Measurements from ENCODE around the gene NOL4L. TPM values are rescaled to one million over a fixed set of nuclear protein-coding genes. Genes with fewer than 3 reads are reported as not detected.

Gene NOL4L
- total RNA-seq, 4 donors from 2014 or later: 18.5 to 29.9 (median 24.8) TPM

DNA sequence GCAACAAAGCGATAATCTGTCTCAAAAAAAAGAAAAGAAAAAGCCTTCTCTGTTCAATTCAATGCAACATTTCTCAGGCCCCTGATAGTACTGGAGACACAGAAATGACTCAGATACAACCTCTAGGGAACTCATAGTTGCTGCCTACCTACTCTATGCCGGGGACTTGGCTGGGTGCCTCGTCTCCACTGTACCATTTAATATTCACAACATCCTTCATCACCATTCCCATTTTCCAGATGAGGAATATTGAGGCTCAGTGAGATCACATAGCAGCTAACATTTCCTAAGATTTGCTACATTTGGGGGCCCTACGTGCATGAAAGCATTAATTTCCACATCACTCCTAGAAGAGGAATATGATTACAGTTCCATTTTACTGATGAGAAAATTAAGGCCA lies 7.5 kb downstream of the NOL4L start:
- Histone ChIP-seq H3K36me3 (no peaks in the 10 kb centered on the region), H3K27me3 (no peaks in the 10 kb centered on the region), H3K27ac (no peak overlapping the region), H3K9me3 (no peaks in the 10 kb centered on the region), H3K4me3 (replicated peaks in 1 of 3) (no peak overlapping the region), H3K4me1 (peaks cover 0 to 2% of the 10 kb centered on the region in 2 donors)
- intact Hi-C loops (cut with DNase I): no loop called here
- DNase-seq: no peak
- TF ChIP-seq POLR2A (IDR thresholded peaks at IDR 0.05): no peak
- no peak for TF ChIP-seq CTCF (IDR thresholded peaks at IDR 0.05)
- 80 to 82% methylated on average over 4 of the region's 4 CpGs for WGBS, 2 donors

GRCh38 chr20:32577023-32577422 lies 8.1 kb downstream of the NOL4L start:
- intact Hi-C loops (cut with DNase I): no loop called here
- no peaks in the 10 kb centered on the region for H3K27me3 ChIP-seq

GRCh38 chr20:32576560-32576959 lies 8.6 kb downstream of the NOL4L start:
- no peaks in the 10 kb centered on the region for H3K4me1 ChIP-seq
- 83 to 94% methylated on average over 5 to 12 of the region's 12 CpGs for WGBS, 2 donors
- H3K27ac ChIP-seq: no peak overlapping the region
- TF ChIP-seq CTCF (IDR thresholded peaks at IDR 0.05) (no peak), POLR2A (IDR thresholded peaks at IDR 0.05) (no peak)
- H3K27me3 ChIP-seq: no peaks in the 10 kb centered on the region
- DNase-seq: no peak
- H3K4me3 ChIP-seq (replicated peaks in 1 of 3): no peak overlapping the region
- no peaks in the 10 kb centered on the region for H3K9me3 ChIP-seq
- H3K36me3 ChIP-seq: no peaks in the 10 kb centered on the region
- intact Hi-C loops (cut with DNase I): no loop called here

More at GRCh38 chr20:32577023-32577422, 8.1 kb downstream of the NOL4L start:
- WGBS, 2 donors: 90 to 92% methylated on average over 7 of the region's 7 CpGs
- H3K9me3 ChIP-seq: no peaks in the 10 kb centered on the region
- no peak overlapping the region for H3K4me3 ChIP-seq (replicated peaks in 1 of 3)
- no peaks in the 10 kb centered on the region for H3K36me3 ChIP-seq
- no peak for DNase-seq
- no peaks in the 10 kb centered on the region for H3K4me1 ChIP-seq
- no peak overlapping the region for H3K27ac ChIP-seq
- no peak for TF ChIP-seq CTCF (IDR thresholded peaks at IDR 0.05)
- no peak for TF ChIP-seq POLR2A (IDR thresholded peaks at IDR 0.05)

DNA sequence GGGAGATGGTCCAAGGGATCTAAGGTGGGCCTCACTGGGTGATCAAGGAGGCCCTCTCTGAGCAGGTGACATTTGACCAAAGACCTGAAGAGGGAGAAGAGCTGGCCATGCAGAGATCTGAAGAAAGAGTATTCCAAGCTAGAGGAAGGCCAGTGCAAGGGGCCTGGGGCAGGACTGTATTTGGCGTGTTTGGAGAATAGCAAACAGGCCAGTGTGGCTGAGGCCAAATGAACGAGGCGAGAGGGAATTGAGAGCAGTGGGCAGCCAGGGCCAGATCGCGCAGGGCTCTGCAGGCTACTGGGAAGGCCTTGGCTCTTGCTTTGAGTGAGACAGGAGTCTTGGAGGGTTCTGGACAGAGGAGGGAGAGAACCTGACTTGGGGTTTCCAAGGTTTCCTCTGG lies 9.3 kb downstream of the NOL4L start:
- intact Hi-C loops (cut with DNase I): no loop called here
- no peak for DNase-seq
- 89 to 94% methylated on average over 5 of the region's 5 CpGs for WGBS, 2 donors
- Histone ChIP-seq H3K4me3 (replicated peaks in 1 of 3) (no peak overlapping the region), H3K36me3 (no peaks in the 10 kb centered on the region), H3K4me1 (peaks cover 0 to 5% of the 10 kb centered on the region in 2 donors), H3K9me3 (no peaks in the 10 kb centered on the region), H3K27me3 (no peaks in the 10 kb centered on the region), H3K27ac (no peak overlapping the region)
- TF ChIP-seq POLR2A (IDR thresholded peaks at IDR 0.05) (no peak), CTCF (IDR thresholded peaks at IDR 0.05) (no peak)

DNA sequence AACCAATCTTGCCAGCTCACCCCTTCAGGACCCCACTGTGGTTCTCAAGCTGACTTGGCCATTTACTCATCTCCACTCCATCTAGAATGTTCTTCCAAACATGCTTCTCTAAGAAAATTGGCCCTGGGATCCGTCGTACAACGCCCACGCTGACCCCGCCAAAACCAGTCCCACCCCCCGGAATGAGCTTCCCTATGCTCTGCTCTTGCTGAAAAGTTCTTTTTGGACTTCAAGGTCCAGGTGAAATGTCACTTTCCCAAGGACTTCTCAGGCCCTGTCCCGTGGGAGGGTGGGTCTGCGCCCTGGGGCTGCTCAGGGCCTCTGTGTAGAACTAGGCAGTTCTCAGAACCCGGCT lies 9.9 kb downstream of the NOL4L start:
- Histone ChIP-seq H3K27ac (no peak overlapping the region), H3K4me3 (replicated peaks in 1 of 3) (no peak overlapping the region), H3K4me1 (peaks cover 0 to 6% of the 10 kb centered on the region in 2 donors), H3K9me3 (no peaks in the 10 kb centered on the region), H3K27me3 (no peaks in the 10 kb centered on the region), H3K36me3 (no peaks in the 10 kb centered on the region)
- WGBS, 2 donors: 79 to 91% methylated on average over 9 of the region's 9 CpGs
- DNase-seq: no peak
- TF ChIP-seq POLR2A (IDR thresholded peaks at IDR 0.05): no peak
- TF ChIP-seq CTCF (IDR thresholded peaks at IDR 0.05): no peak
- intact Hi-C loops (cut with DNase I): no loop called here

All from thyroid gland (tissue), 4 donors.